HG03039 (cell line): ENCODE results near the gene RPAP2.
A peak's percentile ranks its signal among the peaks of the same experiment; 100 is the strongest.
"Not testable (repeated sequence)": the region's sequence is repeated elsewhere in the genome, so short reads cannot be mapped to it uniquely, and the experiment has no call there.

Experiments
- ATAC-seq: cut with Tn5 transposase; IDR thresholded peaks from one replicate; pipeline ENCODE4 v1.9.1; 2021; ENCODE audit warnings: mild to moderate bottlenecking, moderate library complexity; ENCODE audit not compliant: unreplicated experiment

Gene RPAP2

GRCh38 chr1:92374223-92374622 lies 75.4 kb downstream of the RPAP2 start:
- no peak for ATAC-seq

GRCh38 chr1:92376345-92376744 lies 77.5 kb downstream of the RPAP2 start:
- no peak for ATAC-seq

- not testable (repeated sequence) for ATAC-seq
Measured at GRCh38 chr1:92377991-92378390, 79.1 kb downstream of the RPAP2 start.

- ATAC-seq, result no peak
Measured at GRCh38 chr1:92380867-92381266, 82.0 kb downstream of the RPAP2 start.

- ATAC-seq, result not testable (repeated sequence)
Measured at GRCh38 chr1:92393966-92394365, 95.1 kb downstream of the RPAP2 start.

GRCh38 chr1:92398519-92398918 lies 99.7 kb downstream of the RPAP2 start:
- no peak for ATAC-seq

GRCh38 chr1:92399076-92399475 lies 100.2 kb downstream of the RPAP2 start:
- peak; percentile 79 for ATAC-seq

- no peak for ATAC-seq
Measured at GRCh38 chr1:92404661-92405060, 105.8 kb downstream of the RPAP2 start.

GRCh38 chr1:92408825-92409224 lies 110.0 kb downstream of the RPAP2 start:
- no peak for ATAC-seq

GRCh38 chr1:92409946-92410549 lies 111.2 kb downstream of the RPAP2 start:
- no peak for ATAC-seq

GRCh38 chr1:92410706-92411105 lies 111.8 kb downstream of the RPAP2 start:
- ATAC-seq, result no peak

GRCh38 chr1:92411511-92411910 lies 112.7 kb downstream of the RPAP2 start:
- ATAC-seq, result no peak

GRCh38 chr1:92419642-92420041 lies 120.8 kb downstream of the RPAP2 start:
- ATAC-seq, result no peak

GRCh38 chr1:92424381-92424780 lies 125.5 kb downstream of the RPAP2 start:
- ATAC-seq, result no peak

GRCh38 chr1:92425617-92426016 lies 126.8 kb downstream of the RPAP2 start:
- no peak for ATAC-seq

GRCh38 chr1:92430030-92430429 lies 131.2 kb downstream of the RPAP2 start:
- no peak for ATAC-seq

- not testable (repeated sequence) for ATAC-seq
Measured at GRCh38 chr1:92434572-92434971, 135.7 kb downstream of the RPAP2 start.

- no peak for ATAC-seq
Measured at GRCh38 chr1:92439291-92439690, 140.4 kb downstream of the RPAP2 start.

- ATAC-seq, result no peak
Measured at GRCh38 chr1:92441316-92441696, 142.4 kb downstream of the RPAP2 start.

- no peak for ATAC-seq
Measured at GRCh38 chr1:92441697-92442342, 143.0 kb downstream of the RPAP2 start.

- no peak for ATAC-seq
Measured at GRCh38 chr1:92442351-92442750, 143.5 kb downstream of the RPAP2 start.

GRCh38 chr1:92443893-92444292 lies 145.0 kb downstream of the RPAP2 start:
- ATAC-seq, result no peak

- ATAC-seq, result no peak
Measured at GRCh38 chr1:92444351-92444750, 145.5 kb downstream of the RPAP2 start.
